Keratinocyte (primary cell): ENCODE measurements around the gene PSMC4. TPM values are rescaled to one million over a fixed set of nuclear protein-coding genes. Genes with fewer than 3 reads are reported as not detected.

Source experiments
- DNase-seq: peaks from one replicate; pipeline ENCODE4 v3.0.0-alpha.2; 2011; ENCODE audit warnings: low read depth, missing footprints, low spot score
- FAIRE-seq: peaks from 2 replicates; lab custom pipeline; 2011; peaks lifted over from hg19 to GRCh38; lab: Jason Lieb, UNC
- H2AFZ ChIP-seq: 2 replicates; pipeline ENCODE4 v1.6.0; 2012; ENCODE audit warnings: low read length, control low read depth, inconsistent platforms; ENCODE audit not compliant: control insufficient read depth
- H3K27ac ChIP-seq: 2 replicates; pipeline ENCODE4 v1.5.1; 2011; ENCODE audit warnings: low read length; ENCODE audit not compliant: control insufficient read depth, insufficient read depth
- H3K27me3 ChIP-seq: 3 replicates; pipeline ENCODE4 v1.6.0; 2011; ENCODE audit warnings: low read length; ENCODE audit not compliant: control insufficient read depth, insufficient read depth; ENCODE audit errors: extremely low read depth
- H3K36me3 ChIP-seq, 2 experiments: 2 replicates in 1 of 2; 3 replicates in 1 of 2; pipeline ENCODE4 v1.5.1; 2011; ENCODE audit warnings: low read length in 2 of 2, mild to moderate bottlenecking in 1 of 2; ENCODE audit not compliant: control insufficient read depth in 2 of 2, insufficient read depth in 2 of 2; ENCODE audit errors: extremely low read depth in 1 of 2
- H3K4me1 ChIP-seq: 3 replicates; pipeline ENCODE4 v1.5.1; 2011; ENCODE audit warnings: low read length; ENCODE audit not compliant: control insufficient read depth, insufficient read depth; ENCODE audit errors: extremely low read depth
- H3K4me2 ChIP-seq: 3 replicates; pipeline ENCODE4 v1.6.0; 2011; ENCODE audit warnings: low read depth, low read length; ENCODE audit not compliant: control insufficient read depth, insufficient read depth; ENCODE audit errors: extremely low read depth
- H3K4me3 ChIP-seq, 3 experiments: fragments of 200-600 bp in 1 of 3; sonication (generic) in 1 of 3; 2 replicates in 2 of 3; 3 replicates in 1 of 3; pipeline ENCODE4 v1.5.1; 2011 to 2016; ENCODE audit warnings: low read length in 3 of 3, mild to moderate bottlenecking in 3 of 3, control low read depth in 2 of 3, inconsistent platforms in 1 of 3, low read depth in 1 of 3, mixed read lengths in 1 of 3, mixed run types in 1 of 3, moderate library complexity in 1 of 3; ENCODE audit not compliant: control insufficient read depth in 2 of 3, insufficient read depth in 2 of 3; ENCODE audit errors: extremely low read depth in 1 of 3
- H3K79me2 ChIP-seq: 2 replicates; pipeline ENCODE4 v1.6.0; 2012; ENCODE audit warnings: low read length; ENCODE audit not compliant: control insufficient read depth, insufficient read depth
- H3K9ac ChIP-seq: 3 replicates; pipeline ENCODE4 v1.6.0; 2011; ENCODE audit warnings: low read length; ENCODE audit not compliant: control insufficient read depth, insufficient read depth; ENCODE audit errors: extremely low read depth
- H3K9me1 ChIP-seq: 3 replicates; pipeline ENCODE4 v1.6.0; 2011; ENCODE audit warnings: low read length; ENCODE audit not compliant: control insufficient read depth, insufficient read depth; ENCODE audit errors: extremely low read depth
- H3K9me3 ChIP-seq: 2 replicates; pipeline ENCODE4 v1.5.1; 2012; ENCODE audit warnings: low read depth, low read length; ENCODE audit not compliant: control insufficient read depth
- H4K20me1 ChIP-seq: 3 replicates; pipeline ENCODE4 v1.6.0; 2011; ENCODE audit warnings: low read length; ENCODE audit not compliant: control insufficient read depth, insufficient read depth; ENCODE audit errors: extremely low read depth
- CTCF ChIP-seq, 3 experiments: IDR thresholded peaks in 1 of 3; conservative IDR thresholded peaks in 1 of 3; optimal IDR thresholded peaks in 1 of 3; 2 replicates in 2 of 3; 3 replicates in 1 of 3; pipeline versions ENCODE3 to v1.5.1; 2011; ENCODE audit warnings: low read length in 3 of 3, mild to moderate bottlenecking in 3 of 3, moderate library complexity in 2 of 3, control low read depth in 1 of 3, inconsistent platforms in 1 of 3; ENCODE audit not compliant: insufficient read depth in 2 of 3; ENCODE audit errors: extremely low read depth in 1 of 3
- EZH2 ChIP-seq: IDR thresholded peaks from one replicate; pipeline ENCODE4 v1.6.1; 2012; ENCODE audit warnings: inconsistent platforms, mild to moderate bottlenecking, low read length, moderate library complexity
- dilution Hi-C: fragments of 300-500 bp; cut with MboI; formaldehyde crosslinking; loops from one replicate; pipeline ENCODE4 v1.7.0; 2020; ENCODE audit warnings: low sequenced_read_pairs; ENCODE audit not compliant: extremely low pct_ligation_motif_present
- polyA plus RNA-seq, 5 experiments: library from polyadenylated mRNA; depleted of rRNA in 3 of 5; stranded (reverse) in 3 of 5; stranded (forward) in 1 of 5; unstranded in 1 of 5; fragments of >200 nt; gene quantifications; 1 replicate in 1 of 5; 2 replicates in 3 of 5; 3 replicates in 1 of 5; pipeline versions ENCODE4 v1.2.1 to v1.2.3, GENCODE V29; 2011 to 2012; ENCODE audit warnings: missing spikeins in 2 of 5, low read depth in 1 of 5, low replicate concordance in 1 of 5

PSMC4 gene
- polyA plus RNA-seq, 1 donor (not counting 4 experiments of a cell fraction or from before 2014, with no cell fraction given), result 74.1 TPM

GRCh38 chr19:39998501-39998900 is 27.5 kb downstream of the PSMC4 start:
- FAIRE-seq, result no peak
- H3K9ac ChIP-seq, result no peak overlapping the region

GRCh38 chr19:40005691-40006272 is 34.8 kb downstream of the PSMC4 start:
- Histone ChIP-seq H4K20me1 (no peaks in the 10 kb centered on the region), H3K27me3 (no peaks in the 10 kb centered on the region), H3K4me2 (no peak overlapping the region), H3K27ac (no peak overlapping the region), H3K79me2 (no peaks in the 10 kb centered on the region), H3K9ac (no peak overlapping the region), H3K9me3 (no peaks in the 10 kb centered on the region), H2AFZ (no peak overlapping the region), H3K9me1 (no peaks in the 10 kb centered on the region), H3K4me1 (no peaks in the 10 kb centered on the region), H3K36me3 (peaks cover 0 to 3% of the 10 kb centered on the region in 2 experiments), H3K4me3 (no peak overlapping the region)
- DNase-seq (no peak), FAIRE-seq (no peak)
- TF ChIP-seq EZH2, result no peak
- TF ChIP-seq CTCF (optimal IDR thresholded peaks at IDR 0.05 in 1 of 3, IDR thresholded peaks at IDR 0.05 in 1 of 3, conservative IDR thresholded peaks at IDR 0.05 in 1 of 3; ENCODE audit: extremely low read depth in 1 of 3, insufficient read depth in 2 of 3, low read length in 3 of 3), result no peak
- dilution Hi-C loops, result no loop called here

More at GRCh38 chr19:39998501-39998900, 27.5 kb downstream of the PSMC4 start:
- H3K27ac ChIP-seq, result peak overlapping the region; percentile 52
- no peaks in the 10 kb centered on the region for H3K9me3 ChIP-seq
- H3K9me1 ChIP-seq, result no peaks in the 10 kb centered on the region
- H3K36me3 ChIP-seq, result no peaks in the 10 kb centered on the region
- no peak overlapping the region for H2AFZ ChIP-seq
- H3K27me3 ChIP-seq, result no peaks in the 10 kb centered on the region
- peak overlapping the region; percentile 41 for H3K4me2 ChIP-seq
- dilution Hi-C loops, result no loop called here
- no peaks in the 10 kb centered on the region for H4K20me1 ChIP-seq
- no peak for DNase-seq
- H3K4me3 ChIP-seq, result no peak overlapping the region
- TF ChIP-seq EZH2 (no peak), CTCF (optimal IDR thresholded peaks at IDR 0.05 in 1 of 3, IDR thresholded peaks at IDR 0.05 in 1 of 3, conservative IDR thresholded peaks at IDR 0.05 in 1 of 3; ENCODE audit: extremely low read depth in 1 of 3, insufficient read depth in 2 of 3, low read length in 3 of 3) (no peak)
- H3K4me1 ChIP-seq, result peaks cover 18% of the 10 kb centered on the region
- peaks cover 9% of the 10 kb centered on the region for H3K79me2 ChIP-seq
